ENCODE data around the gene FGGY. TPM values are rescaled to one million over a fixed set of nuclear protein-coding genes. Genes with fewer than 3 reads are reported as not detected.

FGGY gene
- total RNA-seq, 2 donors from 2014 or later, result 14.1 to 14.8 TPM

- no peaks in the 10 kb centered on the region for H3K9me3 ChIP-seq (ENCODE audit: control insufficient read depth, low read length)
- no peaks in the 10 kb centered on the region for H3K27me3 Mint-ChIP-seq (ENCODE audit: insufficient read depth)
- no peaks in the 10 kb centered on the region for H3K36me3 ChIP-seq (ENCODE audit: control insufficient read depth, insufficient read depth, low read length)
- WGBS, 2 experiments (ENCODE audit: insufficient coverage in 1 of 2, insufficient read length in 1 of 2), result 91% methylated on average over 6 to 7 of the region's 7 CpGs
- H3K27me3 ChIP-seq (ENCODE audit: control insufficient read depth, insufficient read depth, low read length, poor library complexity, severe bottlenecking), result no peaks in the 10 kb centered on the region
- H3K36me3 Mint-ChIP-seq (ENCODE audit: low read depth), result peaks cover 4% of the 10 kb centered on the region
- no peak overlapping the region for H3K9ac ChIP-seq (ENCODE audit: extremely low read depth, low read length, poor library complexity, severe bottlenecking)
- H3K4me3 Mint-ChIP-seq, result no peak overlapping the region
- no peak overlapping the region for H3K4me3 ChIP-seq (ENCODE audit: low read length)
- H3K4me1 Mint-ChIP-seq, result peaks cover 24% of the 10 kb centered on the region
- TF ChIP-seq, protein P1, sequence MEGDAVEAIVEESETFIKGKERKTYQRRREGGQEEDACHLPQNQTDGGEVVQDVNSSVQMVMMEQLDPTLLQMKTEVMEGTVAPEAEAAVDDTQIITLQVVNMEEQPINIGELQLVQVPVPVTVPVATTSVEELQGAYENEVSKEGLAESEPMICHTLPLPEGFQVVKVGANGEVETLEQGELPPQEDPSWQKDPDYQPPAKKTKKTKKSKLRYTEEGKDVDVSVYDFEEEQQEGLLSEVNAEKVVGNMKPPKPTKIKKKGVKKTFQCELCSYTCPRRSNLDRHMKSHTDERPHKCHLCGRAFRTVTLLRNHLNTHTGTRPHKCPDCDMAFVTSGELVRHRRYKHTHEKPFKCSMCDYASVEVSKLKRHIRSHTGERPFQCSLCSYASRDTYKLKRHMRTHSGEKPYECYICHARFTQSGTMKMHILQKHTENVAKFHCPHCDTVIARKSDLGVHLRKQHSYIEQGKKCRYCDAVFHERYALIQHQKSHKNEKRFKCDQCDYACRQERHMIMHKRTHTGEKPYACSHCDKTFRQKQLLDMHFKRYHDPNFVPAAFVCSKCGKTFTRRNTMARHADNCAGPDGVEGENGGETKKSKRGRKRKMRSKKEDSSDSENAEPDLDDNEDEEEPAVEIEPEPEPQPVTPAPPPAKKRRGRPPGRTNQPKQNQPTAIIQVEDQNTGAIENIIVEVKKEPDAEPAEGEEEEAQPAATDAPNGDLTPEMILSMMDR (conservative IDR thresholded peaks at IDR 0.05), result no peak
- no peak overlapping the region for H3K27ac Mint-ChIP-seq
- no peak for DNase-seq
- peaks cover 4% of the 10 kb centered on the region for H3K4me1 ChIP-seq (ENCODE audit: control insufficient read depth, insufficient read depth, low read length)
- no peak overlapping the region for H3K27ac ChIP-seq (ENCODE audit: low read depth, low read length)
- peaks cover 10% of the 10 kb centered on the region for H3K9me3 Mint-ChIP-seq
Measured at GRCh38 chr1:59315529-59316463, 18.9 kb downstream of the FGGY start.

DNA sequence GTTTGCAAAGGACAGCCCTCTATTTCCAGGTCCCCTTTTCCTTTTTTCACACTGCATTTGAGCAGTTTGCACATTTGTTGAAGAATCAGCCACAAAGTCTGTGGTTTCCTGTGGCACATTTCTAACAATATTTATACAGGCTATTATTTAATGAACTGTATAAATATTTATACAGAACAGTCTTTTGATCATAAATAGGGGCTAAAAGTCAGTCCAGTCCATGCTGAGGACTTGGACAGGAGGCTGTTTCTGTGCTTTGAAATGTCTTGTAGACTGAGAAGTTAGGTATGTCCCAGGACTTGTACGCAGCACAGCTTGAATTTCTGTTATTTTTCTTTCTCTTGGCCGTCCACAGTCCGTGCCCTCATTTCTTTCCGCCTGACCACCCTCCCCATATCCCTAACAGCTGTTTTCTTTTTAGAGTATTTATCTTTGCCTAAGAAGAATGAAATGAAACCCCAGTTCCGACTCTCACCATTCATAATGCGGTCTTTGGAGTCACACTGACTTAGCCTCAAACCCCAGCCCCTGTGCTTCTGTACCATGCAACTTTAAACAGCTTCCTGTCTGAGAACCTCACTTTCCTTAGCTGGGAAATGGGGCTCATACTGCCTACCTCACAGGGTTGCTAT, 19.7 kb downstream of the FGGY start:
- H3K27me3 ChIP-seq (ENCODE audit: control insufficient read depth, insufficient read depth, low read length, poor library complexity, severe bottlenecking), result no peaks in the 10 kb centered on the region
- no peak overlapping the region for H3K4me3 ChIP-seq (ENCODE audit: low read length)
- H3K27ac ChIP-seq (ENCODE audit: low read depth, low read length), result no peak overlapping the region
- 95 to 100% methylated on average over 1 to 6 of the region's 6 CpGs for WGBS, 2 experiments (ENCODE audit: insufficient coverage in 1 of 2, insufficient read length in 1 of 2)
- H3K9me3 Mint-ChIP-seq, result peaks cover 10% of the 10 kb centered on the region
- H3K4me3 Mint-ChIP-seq, result no peak overlapping the region
- peaks cover 4% of the 10 kb centered on the region for H3K36me3 Mint-ChIP-seq (ENCODE audit: low read depth)
- no peak overlapping the region for H3K9ac ChIP-seq (ENCODE audit: extremely low read depth, low read length, poor library complexity, severe bottlenecking)
- no peaks in the 10 kb centered on the region for H3K36me3 ChIP-seq (ENCODE audit: control insufficient read depth, insufficient read depth, low read length)
- DNase-seq, result no peak
- H3K4me1 Mint-ChIP-seq, result peaks cover 24% of the 10 kb centered on the region
- H3K27me3 Mint-ChIP-seq (ENCODE audit: insufficient read depth), result no peaks in the 10 kb centered on the region
- H3K9me3 ChIP-seq (ENCODE audit: control insufficient read depth, low read length), result no peaks in the 10 kb centered on the region
- TF ChIP-seq, protein P1 (conservative IDR thresholded peaks at IDR 0.05), result no peak
- H3K27ac Mint-ChIP-seq, result no peak overlapping the region
- H3K4me1 ChIP-seq (ENCODE audit: control insufficient read depth, insufficient read depth, low read length), result peaks cover 4% of the 10 kb centered on the region

- Mint-ChIP-seq H3K9me3 (peaks cover 10% of the 10 kb centered on the region), H3K27me3 (ENCODE audit: insufficient read depth) (no peaks in the 10 kb centered on the region), H3K27ac (no peak overlapping the region), H3K4me3 (no peak overlapping the region), H3K36me3 (ENCODE audit: low read depth) (peaks cover 5% of the 10 kb centered on the region), H3K4me1 (peaks cover 24% of the 10 kb centered on the region)
- H3K9me3 ChIP-seq (ENCODE audit: control insufficient read depth, low read length), result no peaks in the 10 kb centered on the region
- no peaks in the 10 kb centered on the region for H3K36me3 ChIP-seq (ENCODE audit: control insufficient read depth, insufficient read depth, low read length)
- H3K27me3 ChIP-seq (ENCODE audit: control insufficient read depth, insufficient read depth, low read length, poor library complexity, severe bottlenecking), result no peaks in the 10 kb centered on the region
- H3K27ac ChIP-seq (ENCODE audit: low read depth, low read length), result no peak overlapping the region
- DNase-seq, result no peak
- H3K4me3 ChIP-seq (ENCODE audit: low read length), result no peak overlapping the region
- TF ChIP-seq, protein P1 (conservative IDR thresholded peaks at IDR 0.05), result no peak
- peaks cover 4% of the 10 kb centered on the region for H3K4me1 ChIP-seq (ENCODE audit: control insufficient read depth, insufficient read depth, low read length)
- WGBS, 2 experiments (ENCODE audit: insufficient coverage in 1 of 2, insufficient read length in 1 of 2), result 83 to 87% methylated on average over 2 to 3 of the region's 3 CpGs
- no peak overlapping the region for H3K9ac ChIP-seq (ENCODE audit: extremely low read depth, low read length, poor library complexity, severe bottlenecking)
Measured at GRCh38 chr1:59317343-59317742, 20.4 kb downstream of the FGGY start.

Data from endodermal cell (in vitro differentiated cells).